Naive thymus-derived CD4-positive, alpha-beta T cell (primary cell): ENCODE results near the gene UFC1. TPM values are rescaled to one million over a fixed set of nuclear protein-coding genes. Genes with fewer than 3 reads are reported as not detected.

ENCODE experiments used
- ATAC-seq: fragments of 150-1000 bp; cut with Tn5 transposase; 2 replicates; pipeline ENCODE4 v1.10.0; 2021; ENCODE audit warnings: mild to moderate bottlenecking, moderate library complexity
- CTCF ChIA-PET: fragments of 350-600 bp; sonication (Branson Sonifier 250); formaldehyde crosslinking; loops from one replicate; lab custom pipeline; 2021; ENCODE audit warnings: antibody characterized with exemption; lab: Charles Lee
- POLR2A ChIA-PET: fragments of 350-600 bp; sonication (Branson Sonifier 250); formaldehyde crosslinking; loops from one replicate; lab custom pipeline; 2021; ENCODE audit warnings: antibody characterized with exemption, inconsistent platforms; lab: Charles Lee
- DNase-seq, 9 donors: peaks; one replicate each; pipeline versions ENCODE4 v3.0.0 to v3.0.0-alpha.2; 2020 to 2022; ENCODE audit warnings: mixed read lengths in 1 of 9
- H3K27ac ChIP-seq: one replicate; pipeline ENCODE4 v1.7.0; 2013; ENCODE audit warnings: mild to moderate bottlenecking, low read depth, low read length, moderate library complexity
- H3K27me3 ChIP-seq, 2 donors: one replicate each; pipeline ENCODE4 v1.7.0; 2013; ENCODE audit warnings: low read length in 2 of 2, mild to moderate bottlenecking in 2 of 2, moderate library complexity in 2 of 2; ENCODE audit not compliant: control insufficient read depth in 2 of 2, insufficient read depth in 2 of 2
- H3K36me3 ChIP-seq, 3 experiments: 1 replicate in 2 of 3; 2 replicates in 1 of 3; pipeline ENCODE4 v1.7.0; 2013; ENCODE audit warnings: low read length in 3 of 3, mild to moderate bottlenecking in 3 of 3, moderate library complexity in 1 of 3; ENCODE audit not compliant: insufficient read depth in 3 of 3, control insufficient read depth in 2 of 3
- H3K4me1 ChIP-seq, 2 donors: one replicate each; pipeline ENCODE4 v1.7.0; 2013; ENCODE audit warnings: low read length in 2 of 2, mild to moderate bottlenecking in 2 of 2, moderate library complexity in 1 of 2; ENCODE audit not compliant: control insufficient read depth in 2 of 2, insufficient read depth in 2 of 2
- H3K4me3 ChIP-seq: 2 replicates; pipeline ENCODE4 v1.7.0; 2013; ENCODE audit warnings: mild to moderate bottlenecking, low read length
- H3K9me3 ChIP-seq, 3 experiments: 1 replicate in 2 of 3; 2 replicates in 1 of 3; pipeline ENCODE4 v1.7.0; 2013; ENCODE audit warnings: low read length in 3 of 3; ENCODE audit not compliant: control insufficient read depth in 2 of 3
- H3K27ac Mint-ChIP-seq, 9 donors: one replicate each; pipeline ENCODE4 v1.8.0; 2020 to 2022; ENCODE audit warnings: mixed read lengths in 9 of 9, mild to moderate bottlenecking in 8 of 9, moderate library complexity in 5 of 9, inconsistent platforms in 2 of 9
- H3K27me3 Mint-ChIP-seq, 5 donors: one replicate each; pipeline ENCODE4 v1.8.0; 2021 to 2022; ENCODE audit warnings: mixed read lengths in 5 of 5, mild to moderate bottlenecking in 1 of 5
- H3K36me3 Mint-ChIP-seq, 5 donors: one replicate each; pipeline ENCODE4 v1.8.0; 2020 to 2022; ENCODE audit warnings: mixed read lengths in 5 of 5, mild to moderate bottlenecking in 3 of 5, inconsistent platforms in 1 of 5
- H3K4me1 Mint-ChIP-seq, 7 donors: one replicate each; pipeline ENCODE4 v1.8.0; 2020 to 2022; ENCODE audit warnings: mixed read lengths in 7 of 7, mild to moderate bottlenecking in 3 of 7, inconsistent platforms in 1 of 7
- H3K4me3 Mint-ChIP-seq, 10 donors: one replicate each; pipeline ENCODE4 v1.8.0; 2020 to 2022; ENCODE audit warnings: mild to moderate bottlenecking in 10 of 10, mixed read lengths in 10 of 10, moderate library complexity in 6 of 10, inconsistent platforms in 2 of 10
- H3K9me3 Mint-ChIP-seq, 11 donors: one replicate each; pipeline ENCODE4 v1.8.0; 2020 to 2022; ENCODE audit warnings: mixed read lengths in 11 of 11, mild to moderate bottlenecking in 4 of 11, inconsistent platforms in 1 of 11, moderate library complexity in 1 of 11
- intact Hi-C, 2 donors: fragments of 100-400 bp; cut with micrococcal nuclease; formaldehyde crosslinking; loops; one replicate each; pipeline ENCODE4 v1.15.1; 2023
- polyA plus RNA-seq, 2 donors: library from polyadenylated mRNA; unstranded; fragments of 300-500 nt; fragmentation: Illumina TruSeq; gene quantifications; one replicate each; pipeline ENCODE4 v1.2.3, GENCODE V29; 2021
- total RNA-seq, 6 experiments: library from RNA in 5 of 6; stranded (reverse) in 5 of 6; gene quantifications; 1 replicate in 5 of 6; 2 replicates in 1 of 6; pipeline ENCODE4 v1.2.3 and lab custom pipeline; 2021 to 2026

Gene UFC1
- total and polyA plus RNA-seq, 7 experiments from 2014 or later, result 83.7 to 132 (median 106) TPM

- H3K4me3 Mint-ChIP-seq, result no peak overlapping the region
- POLR2A ChIA-PET, result interaction anchor here (0.6 to 3.1 kb wide), 18 partner anchors 10 to 86 kb away, joined by 3 to 39 read pairs (median 4); partner anchors contain the start of genes ARHGAP30, NIT1, PFDN2 and UFC1
- peak overlapping the region in 4 of 9 donors; percentile 85 to 97 (median 94) for H3K27ac Mint-ChIP-seq
- no peak for ATAC-seq
- intact Hi-C loops, result loop anchor here (1.0 to 10.0 kb wide), 12 partner anchors 13 to 787 kb away; partner anchors contain the start of genes NIT1 (in 2 of the 2), PFDN2 (in 2 of the 2), PPOX (in 2 of the 2) and UFC1 (in 2 of the 2)
- peak in 3 of 9 donors; percentile 18 to 33 (median 21) for DNase-seq
- no peaks in the 10 kb centered on the region for H3K27me3 Mint-ChIP-seq
- Histone ChIP-seq H3K9me3 (no peaks in the 10 kb centered on the region), H3K27ac (peak overlapping the region; percentile 89), H3K4me1 (peaks cover 27 to 42% of the 10 kb centered on the region in 2 donors), H3K27me3 (no peaks in the 10 kb centered on the region), H3K4me3 (peak overlapping the region; percentile 96), H3K36me3 (peaks cover 4 to 25% (median 8%) of the 10 kb centered on the region in 3 experiments)
- CTCF ChIA-PET, result interaction anchor here (1.0 to 1.9 kb wide), 5 partner anchors 10 to 134 kb away, joined by 3 to 5 read pairs (median 4); partner anchors contain the start of genes NIT1 and PFDN2
- peaks cover 2 to 19% (median 9%) of the 10 kb centered on the region in 5 donors for H3K36me3 Mint-ChIP-seq
- peaks cover 33 to 58% (median 56%) of the 10 kb centered on the region in 7 donors for H3K4me1 Mint-ChIP-seq
- H3K9me3 Mint-ChIP-seq, result no peaks in the 10 kb centered on the region
Observed at GRCh38 chr1:161131523-161132409, 22.0 kb upstream of the UFC1 start.

- peak within 1 kb of the TSS; percentile 96 for H3K4me3 ChIP-seq
- peaks cover 21 to 37% of the 10 kb centered on the region in 2 donors for H3K4me1 ChIP-seq
- Mint-ChIP-seq H3K4me3 (no peak within 1 kb of the TSS), H3K4me1 (peaks cover 29 to 49% (median 48%) of the 10 kb centered on the region in 7 donors), H3K27ac (peak within 1 kb of the TSS in 4 of 9 donors; percentile 85 to 97 (median 94)), H3K36me3 (peaks cover 0 to 12% (median 4%) of the 10 kb centered on the region in 5 donors), H3K9me3 (no peaks in the 10 kb centered on the region), H3K27me3 (no peaks in the 10 kb centered on the region)
- CTCF ChIA-PET, result interaction anchor here (0.6 to 1.9 kb wide), 9 partner anchors 11 to 135 kb away, joined by 3 to 7 read pairs (median 4); partner anchors contain the start of genes KLHDC9, NIT1, PFDN2 and TOMM40L
- H3K27ac ChIP-seq, result peak within 1 kb of the TSS; percentile 89
- intact Hi-C loops, result loop anchor here (1.0 to 10.0 kb wide), 12 partner anchors 14 to 788 kb away; partner anchors contain the start of genes NIT1 (in 2 of the 2), PFDN2 (in 2 of the 2), PPOX (in 2 of the 2) and UFC1 (in 2 of the 2)
- peak; percentile 80 to 93 (median 90) for DNase-seq
- no peaks in the 10 kb centered on the region for H3K9me3 ChIP-seq
- peaks cover 0 to 17% (median 0%) of the 10 kb centered on the region in 3 experiments for H3K36me3 ChIP-seq
- POLR2A ChIA-PET, result interaction anchor here (0.6 to 3.1 kb wide), 21 partner anchors 9 to 93 kb away, joined by 3 to 39 read pairs (median 4); partner anchors contain the start of genes APOA2, ARHGAP30, NIT1 and PFDN2
- H3K27me3 ChIP-seq, result no peaks in the 10 kb centered on the region
- peak; percentile 97 for ATAC-seq
Observed at GRCh38 chr1:161132410-161133219, 21.2 kb upstream of the UFC1 start, which contains the start of gene DEDD. Gene DEDD (minus strand): TSS chr1:161132667. CDS start chr1:161124462, 8,205 bp downstream.

- H3K9me3 ChIP-seq, result no peaks in the 10 kb centered on the region
- H3K27me3 Mint-ChIP-seq, result no peaks in the 10 kb centered on the region
- no peak overlapping the region for H3K4me3 Mint-ChIP-seq
- H3K4me1 Mint-ChIP-seq, result peaks cover 26 to 45% (median 43%) of the 10 kb centered on the region in 7 donors
- no peaks in the 10 kb centered on the region for H3K9me3 Mint-ChIP-seq
- DNase-seq (no peak), ATAC-seq (no peak)
- peaks cover 0 to 11% (median 0%) of the 10 kb centered on the region in 3 experiments for H3K36me3 ChIP-seq
- H3K4me1 ChIP-seq, result peaks cover 19 to 30% of the 10 kb centered on the region in 2 donors
- H3K36me3 Mint-ChIP-seq, result peaks cover 0 to 7% (median 4%) of the 10 kb centered on the region in 5 donors
- no peak overlapping the region for H3K27ac Mint-ChIP-seq
- peak overlapping the region; percentile 96 for H3K4me3 ChIP-seq
- no peaks in the 10 kb centered on the region for H3K27me3 ChIP-seq
- ChIA-PET CTCF (interaction anchor here (0.6 to 1.9 kb wide), 10 partner anchors 11 to 176 kb away, joined by 3 to 7 read pairs (median 4); partner anchors contain the start of genes KLHDC9, NIT1, PFDN2 and TOMM40L), POLR2A (interaction anchor here (0.7 to 3.1 kb wide), 18 partner anchors 8 to 93 kb away, joined by 3 to 39 read pairs (median 5); partner anchors contain the start of genes APOA2, ARHGAP30, NIT1 and PFDN2)
- peak overlapping the region; percentile 89 for H3K27ac ChIP-seq
- intact Hi-C loops, result loop anchor here (2.0 to 10.0 kb wide), 4 partner anchors 36 to 788 kb away; partner anchors contain the start of genes COPA (in 1 of the 2) and NCSTN (in 1 of the 2)
Observed at GRCh38 chr1:161133220-161133740, 20.5 kb upstream of the UFC1 start.

- H3K4me3 Mint-ChIP-seq, result peak overlapping the region in 3 of 10 donors; percentile 1 to 26 (median 8)
- intact Hi-C loops, result loop anchor here (5.0 to 10.0 kb wide), 5 partner anchors 146 to 793 kb away; partner anchors contain the start of genes COPA (in 1 of the 2) and NCSTN (in 1 of the 2)
- DNase-seq, result no peak
- POLR2A ChIA-PET, result interaction anchor here (0.6 to 4.0 kb wide), 6 partner anchors 15 to 246 kb away, joined by 3 to 18 read pairs (median 4); partner anchors contain the start of genes ARHGAP30, UFC1 and USF1
- H3K27ac ChIP-seq, result no peak overlapping the region
- no peak overlapping the region for H3K4me3 ChIP-seq
- ATAC-seq, result no peak
- peaks cover 6 to 8% of the 10 kb centered on the region in 2 donors for H3K4me1 ChIP-seq
- peaks cover 0 to 4% (median 0%) of the 10 kb centered on the region in 5 donors for H3K36me3 Mint-ChIP-seq
- peaks cover 5 to 17% (median 10%) of the 10 kb centered on the region in 7 donors for H3K4me1 Mint-ChIP-seq
- H3K27me3 ChIP-seq, result no peaks in the 10 kb centered on the region
- peaks cover 0 to 3% (median 0%) of the 10 kb centered on the region in 3 experiments for H3K36me3 ChIP-seq
- no peaks in the 10 kb centered on the region for H3K9me3 Mint-ChIP-seq
- CTCF ChIA-PET, result interaction anchor here (0.7 to 2.1 kb wide), 13 partner anchors 16 to 185 kb away, joined by 3 to 8 read pairs (median 3); partner anchors contain the start of genes ARHGAP30, KLHDC9, NIT1 and PFDN2
- H3K27me3 Mint-ChIP-seq, result no peaks in the 10 kb centered on the region
- no peaks in the 10 kb centered on the region for H3K9me3 ChIP-seq
- peak overlapping the region in 4 of 9 donors; percentile 5 to 81 (median 38) for H3K27ac Mint-ChIP-seq
Observed at GRCh38 chr1:161137881-161138280, 15.9 kb upstream of the UFC1 start.

- H3K9me3 Mint-ChIP-seq, result no peaks in the 10 kb centered on the region
- ChIA-PET CTCF (interaction anchor here (0.6 to 2.1 kb wide), 13 partner anchors 17 to 431 kb away, joined by 3 to 8 read pairs (median 3); partner anchors contain the start of genes ARHGAP30, KLHDC9, NIT1 and PFDN2), POLR2A (interaction anchor here (0.6 to 3.7 kb wide), 6 partner anchors 26 to 246 kb away, joined by 3 to 13 read pairs (median 4); partner anchors contain the start of genes ARHGAP30, PPOX and USF1)
- H3K27ac Mint-ChIP-seq, result peak overlapping the region in 8 of 9 donors; percentile 2 to 81 (median 62)
- no peak for DNase-seq
- no peak for ATAC-seq
- H3K27me3 Mint-ChIP-seq, result no peaks in the 10 kb centered on the region
- H3K4me1 ChIP-seq, result peaks cover 5% of the 10 kb centered on the region in 2 donors
- H3K27me3 ChIP-seq, result no peaks in the 10 kb centered on the region
- H3K4me3 ChIP-seq, result no peak overlapping the region
- no peaks in the 10 kb centered on the region for H3K36me3 ChIP-seq
- intact Hi-C loops, result loop anchor here (5.0 to 10.0 kb wide), 5 partner anchors 146 to 794 kb away; partner anchors contain the start of genes COPA (in 1 of the 2) and NCSTN (in 1 of the 2)
- H3K27ac ChIP-seq, result no peak overlapping the region
- peak overlapping the region in 5 of 10 donors; percentile 1 to 35 (median 10) for H3K4me3 Mint-ChIP-seq
- H3K9me3 ChIP-seq, result no peaks in the 10 kb centered on the region
- peaks cover 0 to 4% (median 0%) of the 10 kb centered on the region in 5 donors for H3K36me3 Mint-ChIP-seq
- peaks cover 5 to 17% (median 10%) of the 10 kb centered on the region in 7 donors for H3K4me1 Mint-ChIP-seq
Observed at GRCh38 chr1:161138431-161138830, 15.3 kb upstream of the UFC1 start.
